ENCODE data around the gene ENOX1.

GRCh38 chr13:43544631-43545030, 242.1 kb downstream of the ENOX1 start:
- TF ChIP-seq, protein P1, sequence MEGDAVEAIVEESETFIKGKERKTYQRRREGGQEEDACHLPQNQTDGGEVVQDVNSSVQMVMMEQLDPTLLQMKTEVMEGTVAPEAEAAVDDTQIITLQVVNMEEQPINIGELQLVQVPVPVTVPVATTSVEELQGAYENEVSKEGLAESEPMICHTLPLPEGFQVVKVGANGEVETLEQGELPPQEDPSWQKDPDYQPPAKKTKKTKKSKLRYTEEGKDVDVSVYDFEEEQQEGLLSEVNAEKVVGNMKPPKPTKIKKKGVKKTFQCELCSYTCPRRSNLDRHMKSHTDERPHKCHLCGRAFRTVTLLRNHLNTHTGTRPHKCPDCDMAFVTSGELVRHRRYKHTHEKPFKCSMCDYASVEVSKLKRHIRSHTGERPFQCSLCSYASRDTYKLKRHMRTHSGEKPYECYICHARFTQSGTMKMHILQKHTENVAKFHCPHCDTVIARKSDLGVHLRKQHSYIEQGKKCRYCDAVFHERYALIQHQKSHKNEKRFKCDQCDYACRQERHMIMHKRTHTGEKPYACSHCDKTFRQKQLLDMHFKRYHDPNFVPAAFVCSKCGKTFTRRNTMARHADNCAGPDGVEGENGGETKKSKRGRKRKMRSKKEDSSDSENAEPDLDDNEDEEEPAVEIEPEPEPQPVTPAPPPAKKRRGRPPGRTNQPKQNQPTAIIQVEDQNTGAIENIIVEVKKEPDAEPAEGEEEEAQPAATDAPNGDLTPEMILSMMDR (tag by site-specific recombination; IDR thresholded peaks at IDR 0.05) = no peak
- TF ChIP-seq ZNF114 (tag by site-specific recombination; IDR thresholded peaks at IDR 0.05) (no peak), ZNF24 (tag by site-specific recombination; IDR thresholded peaks at IDR 0.05) (no peak), HOXC10 (CRISPR knock-in tag; IDR thresholded peaks at IDR 0.05) (no peak), KLF1 (tag by site-specific recombination; IDR thresholded peaks at IDR 0.05) (no peak)

Data from HEK293 (cell line).